Vagina (tissue), 2 donors: ENCODE results near the gene SIGLEC11. TPM values are rescaled to one million over a fixed set of nuclear protein-coding genes. Genes with fewer than 3 reads are reported as not detected.

Source experiments
- DNase-seq, 2 donors: peaks; one replicate each; pipeline ENCODE4 v3.0.0-alpha.2; 2017; ENCODE audit errors: extremely low spot score in 2 of 2
- H3K27ac ChIP-seq: fragments of 200-600 bp; sonication (generic); one replicate; pipeline ENCODE4 v1.5.1; 2019
- H3K27me3 ChIP-seq: fragments of 200-600 bp; sonication (generic); one replicate; pipeline ENCODE4 v1.5.1; 2019
- H3K36me3 ChIP-seq, 2 donors: fragments of 200-600 bp; sonication (generic); one replicate each; pipeline ENCODE4 v1.5.1; 2017 to 2019
- H3K4me1 ChIP-seq: fragments of 200-600 bp; sonication (generic); one replicate; pipeline ENCODE4 v1.5.1; 2019
- H3K4me3 ChIP-seq, 2 donors: fragments of 200-600 bp; sonication (generic); 1 replicate in 1 of 2; 2 replicates in 1 of 2; pipeline ENCODE4 v1.5.1; 2016 to 2019
- H3K9me3 ChIP-seq: fragments of 200-600 bp; sonication (generic); one replicate; pipeline ENCODE4 v1.5.1; 2019
- CTCF ChIP-seq, 3 experiments: fragments of 450-650 bp in 2 of 3; fragments of 200-600 bp in 1 of 3; sonication (generic) in 1 of 3; IDR thresholded peaks; one replicate each; pipeline ENCODE4 v1.5.1; 2017 to 2019; ENCODE audit warnings: antibody characterized with exemption in 3 of 3, mild to moderate bottlenecking in 2 of 3, moderate library complexity in 2 of 3
- POLR2A ChIP-seq, 2 donors: fragments of 450-650 bp; IDR thresholded peaks; one replicate each; pipeline ENCODE4 v1.6.1; 2017; ENCODE audit warnings: antibody characterized with exemption in 2 of 2, mild to moderate bottlenecking in 2 of 2, moderate library complexity in 2 of 2
- POLR2AphosphoS5 ChIP-seq, 2 donors: sonication (generic); formaldehyde crosslinking; IDR thresholded peaks; one replicate each; pipeline ENCODE4 v1.9.0; 2017; ENCODE audit warnings: antibody characterized with exemption in 2 of 2, mild to moderate bottlenecking in 2 of 2, low read depth in 1 of 2; ENCODE audit not compliant: insufficient read depth in 1 of 2
- intact Hi-C: fragments of 100-400 bp; cut with DNase I; formaldehyde crosslinking; loops from one replicate; pipeline ENCODE4 v1.15.1; 2023
- total RNA-seq: library from RNA; depleted of rRNA; stranded (reverse); fragments of >200 nt; gene quantifications from one replicate; pipeline ENCODE4 v1.2.3, GENCODE V29; 2016

The SIGLEC11 gene
- total RNA-seq, 1 donor from 2014 or later = 4.4 TPM

- intact Hi-C loops = no loop called here
- Histone ChIP-seq H3K36me3 (peaks cover 0 to 79% of the 10 kb centered on the region in 2 donors), H3K9me3 (no peaks in the 10 kb centered on the region), H3K4me1 (peaks cover 29% of the 10 kb centered on the region), H3K4me3 (no peak overlapping the region), H3K27me3 (no peaks in the 10 kb centered on the region), H3K27ac (peak overlapping the region; percentile 69)
- no peak for DNase-seq
- TF ChIP-seq POLR2A (IDR thresholded peaks at IDR 0.05) (no peak), POLR2AphosphoS5 (IDR thresholded peaks at IDR 0.05; ENCODE audit: insufficient read depth in 1 of 2, low read depth in 1 of 2) (peak; percentile 14 to 27), CTCF (IDR thresholded peaks at IDR 0.05) (no peak)
These were observed 42.9 kb upstream of the SIGLEC11 start for GRCh38 chr19:50003810-50004419.

DNA sequence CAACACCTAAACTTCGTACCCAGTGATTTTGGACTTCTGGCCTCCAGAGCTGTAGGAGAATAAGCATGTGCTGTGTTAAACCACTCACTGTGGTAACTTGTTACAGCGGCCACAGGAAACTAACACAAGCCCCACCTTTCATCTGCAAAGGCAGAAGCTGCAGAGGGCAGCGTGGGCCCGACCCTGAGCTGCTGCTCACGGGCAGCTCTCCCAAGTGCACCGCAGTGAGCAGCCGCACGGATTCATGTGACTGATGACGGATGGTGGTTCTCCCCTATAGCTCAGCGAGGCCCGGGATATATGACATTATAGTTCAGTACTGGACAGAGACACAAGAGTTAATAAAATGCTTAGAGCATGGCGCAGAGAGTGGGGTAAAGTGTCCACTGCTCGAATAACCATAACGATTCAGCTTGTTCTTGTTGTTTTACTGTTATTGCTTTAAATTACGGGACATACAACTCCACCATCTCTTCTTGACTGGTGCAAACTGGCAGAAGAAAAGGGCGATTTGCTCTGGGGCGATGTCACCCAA lies 42.3 kb upstream of the SIGLEC11 start:
- H3K9me3 ChIP-seq = no peaks in the 10 kb centered on the region
- H3K4me3 ChIP-seq = no peak overlapping the region
- TF ChIP-seq POLR2AphosphoS5 (IDR thresholded peaks at IDR 0.05; ENCODE audit: insufficient read depth in 1 of 2, low read depth in 1 of 2) = no peak
- no peak for TF ChIP-seq POLR2A (IDR thresholded peaks at IDR 0.05)
- TF ChIP-seq CTCF (IDR thresholded peaks at IDR 0.05) = no peak
- peaks cover 0 to 73% of the 10 kb centered on the region in 2 donors for H3K36me3 ChIP-seq
- H3K27ac ChIP-seq = no peak overlapping the region
- no peaks in the 10 kb centered on the region for H3K27me3 ChIP-seq
- peaks cover 29% of the 10 kb centered on the region for H3K4me1 ChIP-seq
- no peak for DNase-seq
- intact Hi-C loops = no loop called here

DNA sequence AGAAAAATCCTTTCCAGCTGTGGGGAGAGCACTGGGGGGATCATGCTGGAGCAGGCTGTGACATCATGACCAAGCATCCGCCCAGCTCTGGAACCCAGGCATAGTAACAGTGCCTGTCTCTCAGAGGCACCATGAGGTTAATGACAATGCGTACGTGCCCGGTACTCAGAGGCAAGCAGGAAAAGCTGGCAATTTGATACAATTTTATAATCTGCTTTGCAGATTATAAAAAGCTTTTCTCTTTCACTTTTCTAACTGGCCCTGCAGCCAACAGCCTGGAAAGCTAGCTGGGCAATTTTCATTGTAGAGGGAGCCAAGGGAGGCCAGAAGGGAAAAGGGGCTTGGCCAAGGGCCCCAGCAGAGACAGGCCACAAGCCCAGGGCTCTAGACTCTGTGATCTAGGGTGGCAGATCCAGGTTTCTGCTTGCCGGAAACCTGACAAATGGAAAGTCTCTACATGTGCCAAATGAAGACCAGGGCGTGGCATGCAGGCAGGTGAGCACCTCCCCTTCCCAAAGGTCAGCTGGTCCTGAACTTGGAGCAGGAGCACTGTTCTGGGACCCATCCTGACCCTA lies 41.5 kb upstream of the SIGLEC11 start:
- Histone ChIP-seq H3K4me3 (no peak overlapping the region), H3K36me3 (peaks cover 0 to 65% of the 10 kb centered on the region in 2 donors), H3K27me3 (no peaks in the 10 kb centered on the region), H3K4me1 (peaks cover 29% of the 10 kb centered on the region), H3K27ac (no peak overlapping the region), H3K9me3 (no peaks in the 10 kb centered on the region)
- DNase-seq = no peak
- TF ChIP-seq POLR2AphosphoS5 (IDR thresholded peaks at IDR 0.05; ENCODE audit: insufficient read depth in 1 of 2, low read depth in 1 of 2) = no peak
- no peak for TF ChIP-seq POLR2A (IDR thresholded peaks at IDR 0.05)
- TF ChIP-seq CTCF (IDR thresholded peaks at IDR 0.05) = no peak
- intact Hi-C loops = no loop called here

DNA sequence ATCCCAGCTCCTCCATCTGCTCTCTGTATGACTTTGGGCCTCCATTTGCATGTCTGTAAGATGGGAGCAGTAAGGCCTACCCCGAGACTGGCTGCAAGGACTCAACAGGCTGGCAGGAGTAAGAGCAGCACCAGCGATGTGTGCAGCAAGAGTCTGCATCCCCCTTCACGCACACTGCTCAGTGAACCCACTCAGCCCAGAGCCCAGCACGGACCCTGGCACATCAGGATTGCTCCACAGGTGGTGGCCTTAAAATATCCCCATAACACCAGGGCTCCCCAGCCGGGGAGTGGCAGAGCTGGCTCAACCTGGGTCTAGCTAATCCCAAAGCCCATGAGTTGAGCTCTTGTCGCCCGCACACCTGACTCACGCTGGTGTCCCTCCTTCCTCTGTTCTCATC lies 40.8 kb upstream of the SIGLEC11 start:
- H3K4me3 ChIP-seq = no peak overlapping the region
- intact Hi-C loops = no loop called here
- H3K4me1 ChIP-seq = peaks cover 29% of the 10 kb centered on the region
- TF ChIP-seq POLR2AphosphoS5 (IDR thresholded peaks at IDR 0.05; ENCODE audit: insufficient read depth in 1 of 2, low read depth in 1 of 2) (no peak), CTCF (IDR thresholded peaks at IDR 0.05) (no peak), POLR2A (IDR thresholded peaks at IDR 0.05) (no peak)
- no peak for DNase-seq
- no peak overlapping the region for H3K27ac ChIP-seq
- no peaks in the 10 kb centered on the region for H3K9me3 ChIP-seq
- H3K27me3 ChIP-seq = no peaks in the 10 kb centered on the region
- peaks cover 0 to 61% of the 10 kb centered on the region in 2 donors for H3K36me3 ChIP-seq
